Stimulated activated CD8-positive, alpha-beta memory T cell treated with anti-CD3 and anti-CD28 coated beads, Interleukin-7, amount 100 ng/mL, for 24 hours (primary cell): ENCODE results near the gene SORCS2.
"Not testable (repeated sequence)": the region's sequence is repeated elsewhere in the genome, so short reads cannot be mapped to it uniquely, and the experiment has no call there.

Source experiments
- DNase-seq: peaks from one replicate; pipeline ENCODE4 v3.0.0-alpha.2; 2020; ENCODE audit warnings: low read depth

The SORCS2 gene

DNA sequence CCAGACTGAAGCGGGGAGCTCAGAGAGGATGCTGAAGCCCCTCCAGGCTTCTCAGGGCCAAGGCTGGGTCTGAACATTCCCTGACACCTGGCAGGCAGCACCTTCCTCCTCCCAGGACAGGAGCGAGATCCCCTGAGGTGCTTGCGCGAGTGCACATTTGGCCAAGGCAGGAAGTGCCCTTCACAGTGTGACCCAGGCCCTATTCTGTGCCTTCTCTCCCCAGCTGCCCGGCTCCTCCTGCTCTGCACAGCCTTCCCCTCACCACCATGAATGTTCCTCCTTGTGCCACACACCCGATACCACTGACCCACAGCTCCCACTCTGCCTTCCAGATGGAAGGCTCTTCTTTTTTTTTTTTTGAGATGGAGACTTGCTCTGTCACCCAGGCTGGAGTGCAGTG, 259.5 kb downstream of the SORCS2 start:
- no peak for DNase-seq

DNA sequence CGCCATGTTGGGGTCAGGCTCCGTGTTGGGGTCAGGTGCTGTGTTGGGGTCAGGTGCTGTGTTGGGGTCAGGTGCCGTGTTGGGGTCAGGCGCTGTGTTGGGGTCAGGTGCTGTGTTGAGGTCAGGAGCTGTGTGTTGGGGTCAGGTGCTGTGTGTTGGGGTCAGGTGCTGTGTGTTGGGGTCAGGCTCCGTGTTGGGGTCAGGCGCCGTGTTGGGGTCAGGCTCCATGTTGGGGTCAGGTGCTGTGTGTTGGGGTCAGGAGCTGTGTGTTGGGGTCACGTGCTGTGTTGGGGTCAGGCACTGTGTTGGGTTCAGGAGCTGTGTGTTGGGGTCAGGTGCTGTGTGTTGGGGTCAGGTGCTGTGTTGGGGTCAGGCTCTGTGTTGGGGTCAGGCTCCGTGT, 260.5 kb downstream of the SORCS2 start:
- not testable (repeated sequence) for DNase-seq

- no peak for DNase-seq
Measured at GRCh38 chr4:7457201-7458065, 265.1 kb downstream of the SORCS2 start.

GRCh38 chr4:7458066-7458425, 265.7 kb downstream of the SORCS2 start:
- DNase-seq, result no peak

DNA sequence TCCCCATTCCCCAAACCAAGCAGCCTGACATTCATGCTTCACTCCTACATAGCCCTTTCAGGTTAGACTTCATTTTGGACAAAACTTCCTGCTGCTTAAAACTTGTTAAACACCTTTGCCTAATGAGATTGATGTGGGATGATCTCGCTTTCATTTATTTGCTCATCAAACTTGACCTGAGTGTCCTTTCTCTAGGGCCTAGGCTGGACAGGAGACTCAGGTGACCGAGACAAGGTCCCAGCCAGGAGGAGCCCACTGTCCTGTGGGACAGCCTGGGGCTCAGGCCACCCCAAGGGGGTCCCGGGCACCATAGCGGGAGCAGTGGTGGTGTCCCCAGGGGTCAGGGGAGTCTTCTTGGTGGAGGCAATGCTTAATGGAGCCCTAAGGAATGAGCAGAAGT, 266.1 kb downstream of the SORCS2 start:
- no peak for DNase-seq

GRCh38 chr4:7459471-7459870, 267.1 kb downstream of the SORCS2 start:
- no peak for DNase-seq

GRCh38 chr4:7460566-7460965, 268.2 kb downstream of the SORCS2 start:
- no peak for DNase-seq

DNA sequence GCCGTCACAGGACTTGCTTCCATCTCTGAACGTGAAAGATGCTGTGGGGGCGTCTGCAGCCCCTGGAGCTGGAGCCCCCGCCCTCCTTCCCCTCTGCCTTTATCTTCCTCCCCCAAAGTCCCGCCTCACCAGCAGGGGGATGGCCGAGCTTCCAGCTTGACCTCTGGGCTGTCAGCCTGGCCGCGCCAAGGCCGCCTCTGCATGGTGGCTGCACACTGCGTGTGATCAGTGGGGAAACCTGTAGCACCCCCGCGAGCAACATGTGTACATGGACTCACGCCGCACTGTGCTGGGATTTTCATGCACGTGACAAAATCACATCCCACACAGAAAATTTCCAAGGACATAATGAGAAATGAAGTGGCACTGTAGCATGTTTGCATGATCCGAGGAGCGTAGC, 268.9 kb downstream of the SORCS2 start:
- no peak for DNase-seq

DNA sequence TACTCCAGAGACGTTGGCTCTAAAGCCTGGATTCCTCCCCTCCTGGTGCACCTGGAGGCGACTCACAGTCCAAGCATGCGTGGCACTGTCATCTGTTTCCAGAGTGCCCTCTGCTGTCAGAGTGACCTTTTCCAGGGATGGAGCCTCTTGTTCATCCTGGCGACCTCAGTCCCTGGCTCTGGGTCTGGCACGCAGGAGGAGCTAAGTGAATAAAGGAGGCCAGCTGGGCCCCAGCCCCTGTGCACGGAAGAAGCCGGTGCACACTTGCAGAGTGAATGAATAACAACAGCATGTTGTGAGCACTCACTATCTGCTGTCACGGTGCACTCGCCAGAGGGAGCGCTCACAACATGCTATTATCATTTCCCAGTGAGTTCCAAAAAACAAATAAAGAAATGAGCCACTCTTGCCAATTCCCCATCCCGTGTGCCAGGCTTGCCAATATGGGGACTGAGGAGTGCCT, 270.2 kb downstream of the SORCS2 start:
- DNase-seq, result no peak

GRCh38 chr4:7463566-7464258, 271.4 kb downstream of the SORCS2 start:
- no peak for DNase-seq

DNA sequence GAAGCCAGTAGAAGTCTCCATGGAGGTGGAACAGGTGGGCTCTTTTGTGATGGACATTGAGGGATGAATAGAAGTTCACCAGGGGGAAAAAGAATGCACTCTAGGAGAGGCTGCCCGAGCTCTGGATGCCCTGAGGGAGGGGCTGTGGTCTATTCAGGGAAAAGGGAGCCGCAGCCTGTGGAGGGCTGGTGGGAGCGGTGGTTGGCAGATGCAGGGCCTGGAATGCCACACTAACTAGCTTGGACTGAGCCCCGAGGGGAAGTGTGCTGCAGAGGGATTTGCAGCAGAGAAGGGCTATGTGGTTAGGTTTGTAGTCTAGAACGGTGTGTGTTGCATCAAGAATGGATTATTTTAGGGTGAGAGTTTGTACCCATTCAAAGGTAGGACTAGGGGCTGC, 271.9 kb downstream of the SORCS2 start:
- no peak for DNase-seq

DNA sequence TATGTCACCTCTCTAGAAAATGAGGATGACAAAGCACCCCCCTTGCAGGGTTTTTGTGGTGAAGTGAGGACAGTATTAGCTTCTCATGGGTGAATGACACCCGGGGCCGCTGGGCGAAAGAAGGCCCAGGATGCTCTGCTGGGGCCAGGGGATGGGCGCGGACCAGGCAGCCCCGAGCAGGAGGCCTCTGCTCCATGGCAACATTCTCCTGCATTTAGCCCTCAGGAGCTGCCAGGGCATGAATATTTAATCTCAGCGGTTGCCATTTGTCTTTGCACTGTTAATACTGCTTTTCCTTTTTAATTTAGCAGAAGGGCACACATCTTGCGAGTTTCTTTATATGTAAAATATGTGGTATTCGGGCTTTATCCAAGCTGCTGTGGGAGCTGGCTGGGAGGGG, 272.7 kb downstream of the SORCS2 start:
- DNase-seq, result no peak

DNA sequence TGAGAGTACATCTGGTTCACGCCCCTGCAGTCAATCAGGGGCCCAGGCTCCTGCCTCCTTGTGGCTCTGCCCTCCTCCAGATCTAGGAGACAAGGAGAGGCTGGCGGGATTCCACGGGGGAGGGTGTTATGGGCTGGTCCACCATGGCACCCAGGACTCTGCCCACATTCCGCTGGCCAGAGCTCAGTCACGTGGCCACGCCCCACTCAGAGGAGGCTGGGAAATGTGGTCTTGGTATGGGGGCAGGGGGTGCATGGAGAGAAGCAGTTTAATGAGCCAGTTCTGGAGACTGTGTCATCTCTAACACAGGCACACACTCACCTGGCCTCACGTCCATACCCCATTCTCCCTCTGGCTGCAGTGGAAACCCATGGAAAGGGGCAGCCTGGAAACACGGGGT, 273.9 kb downstream of the SORCS2 start:
- no peak for DNase-seq

- DNase-seq, result no peak
Measured at GRCh38 chr4:7466904-7467303, 274.6 kb downstream of the SORCS2 start.

DNA sequence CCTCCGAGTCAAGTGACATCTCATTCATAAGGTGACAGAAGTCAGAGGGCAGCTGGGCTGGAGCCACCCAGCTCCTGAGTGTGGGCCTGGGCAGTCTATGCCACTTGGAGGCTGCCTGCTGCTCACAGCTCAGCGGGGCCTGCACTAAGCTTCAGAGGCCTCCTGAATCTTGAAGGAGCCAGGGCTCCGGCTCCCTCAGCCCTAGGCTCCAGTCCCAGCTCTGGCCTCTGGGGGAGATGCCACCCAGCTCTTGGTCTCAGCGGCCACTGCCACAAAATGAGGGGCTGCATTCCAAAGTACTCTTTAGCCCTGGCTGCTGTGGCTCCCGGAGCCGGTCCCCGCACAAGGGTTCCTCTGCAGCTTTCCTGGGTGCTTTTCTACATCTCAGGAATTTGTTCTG, 275.1 kb downstream of the SORCS2 start:
- DNase-seq, result no peak

DNA sequence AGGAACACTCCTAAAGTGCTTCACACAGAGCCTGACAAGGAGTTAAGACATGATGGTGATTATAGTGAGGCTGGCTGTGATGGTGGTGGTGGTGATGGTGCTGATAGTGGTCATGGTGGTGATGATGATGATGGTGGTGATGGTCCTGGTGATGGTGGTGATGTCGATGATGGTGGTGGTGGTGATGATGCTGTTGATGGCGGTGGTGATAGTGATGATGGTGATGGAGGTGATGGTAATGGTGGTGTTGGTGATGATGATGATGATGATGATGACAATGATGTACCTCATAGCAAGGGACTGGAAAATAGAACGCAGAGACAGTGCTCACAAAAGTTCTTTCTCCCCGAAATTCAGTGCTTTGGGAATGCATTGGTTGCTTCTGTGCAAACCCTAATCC, 276.7 kb downstream of the SORCS2 start:
- DNase-seq, result no peak

DNA sequence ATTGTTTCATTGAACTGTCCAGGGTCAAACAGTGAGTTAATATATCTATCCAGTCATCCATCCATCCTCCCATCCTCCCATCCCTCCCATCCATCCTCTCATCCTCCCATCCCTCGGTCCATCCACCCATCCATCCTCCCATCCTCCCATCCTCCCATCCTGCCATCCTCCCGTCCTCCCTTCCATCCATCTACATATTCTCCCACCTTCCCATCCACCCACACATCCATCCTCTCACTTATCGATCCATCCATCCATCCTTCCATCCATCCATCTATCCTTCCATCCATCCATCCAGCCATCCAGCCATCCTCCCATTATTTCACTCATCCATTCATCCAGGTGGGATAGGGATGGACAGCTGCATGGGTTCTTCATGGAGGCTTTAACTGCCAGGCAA, 277.8 kb downstream of the SORCS2 start:
- no peak for DNase-seq

GRCh38 chr4:7470522-7471128, 278.3 kb downstream of the SORCS2 start:
- no peak for DNase-seq

DNA sequence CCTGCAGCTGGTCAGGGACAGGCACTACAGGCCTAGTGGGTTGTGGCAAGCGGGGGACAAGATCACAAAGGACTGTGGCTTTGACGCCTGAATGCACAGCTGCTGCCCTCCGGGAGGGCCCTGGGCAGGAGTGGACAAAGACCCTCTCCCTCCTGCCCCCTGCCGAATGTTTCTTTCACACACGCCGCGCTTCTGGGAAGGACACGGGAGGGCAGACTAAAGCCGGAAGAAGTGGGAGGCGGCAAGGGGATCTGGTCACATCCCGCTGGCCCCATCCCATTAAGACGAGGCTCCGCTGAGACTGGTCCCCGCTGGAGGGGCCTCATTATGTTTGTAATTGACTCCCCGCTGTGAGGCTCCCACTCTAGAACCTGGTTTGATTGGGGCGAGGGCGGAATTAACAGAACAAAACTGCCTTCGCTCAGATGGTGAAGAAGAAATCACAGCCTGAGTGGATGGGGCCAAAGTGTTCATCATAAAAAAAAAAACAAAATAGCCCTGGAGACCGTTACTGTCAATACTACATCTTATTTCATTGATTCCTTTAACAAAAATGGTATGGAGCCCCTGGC, 280.2 kb downstream of the SORCS2 start:
- DNase-seq, result no peak

DNA sequence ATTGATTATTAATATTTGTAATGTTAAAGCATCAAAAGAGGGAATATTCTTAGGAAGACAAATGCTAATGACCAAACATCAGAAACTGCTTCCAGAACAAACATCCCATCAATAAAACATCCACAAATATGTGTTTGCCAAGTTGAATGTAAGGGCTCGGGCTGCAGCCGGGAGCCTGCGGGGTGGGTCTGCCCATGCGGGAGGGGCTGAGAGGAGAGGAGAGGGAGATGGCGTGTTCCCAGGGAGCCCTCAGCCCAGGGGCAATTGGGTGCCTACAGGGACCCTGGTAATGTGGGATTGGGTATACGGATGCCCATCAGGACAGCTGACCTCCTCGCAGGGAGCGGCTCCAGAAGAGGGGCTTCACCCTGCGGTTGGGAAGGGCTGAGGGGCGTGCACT, 280.7 kb downstream of the SORCS2 start:
- DNase-seq, result no peak

GRCh38 chr4:7474320-7474719, 282.0 kb downstream of the SORCS2 start:
- DNase-seq, result no peak

DNA sequence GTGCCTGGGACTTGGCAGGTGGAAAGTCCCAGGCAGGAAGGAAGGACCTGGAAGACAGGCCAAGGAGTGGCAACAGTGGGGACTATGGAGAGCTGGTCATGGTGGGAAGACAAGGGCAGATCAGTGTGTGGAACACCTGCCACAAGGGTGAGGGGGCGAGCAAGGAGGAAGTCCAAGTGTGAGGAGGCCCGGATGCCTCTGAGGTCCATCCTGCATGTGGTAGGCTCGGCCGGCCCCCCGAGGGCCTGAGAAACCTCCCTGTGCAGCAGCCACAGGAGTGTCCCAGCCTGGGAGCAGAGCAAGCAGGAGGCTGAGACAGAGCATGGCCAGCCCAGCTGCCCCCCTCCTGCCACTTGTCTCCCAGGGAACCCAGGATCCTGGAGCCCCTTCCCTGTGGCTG, 282.9 kb downstream of the SORCS2 start:
- DNase-seq, result no peak

DNA sequence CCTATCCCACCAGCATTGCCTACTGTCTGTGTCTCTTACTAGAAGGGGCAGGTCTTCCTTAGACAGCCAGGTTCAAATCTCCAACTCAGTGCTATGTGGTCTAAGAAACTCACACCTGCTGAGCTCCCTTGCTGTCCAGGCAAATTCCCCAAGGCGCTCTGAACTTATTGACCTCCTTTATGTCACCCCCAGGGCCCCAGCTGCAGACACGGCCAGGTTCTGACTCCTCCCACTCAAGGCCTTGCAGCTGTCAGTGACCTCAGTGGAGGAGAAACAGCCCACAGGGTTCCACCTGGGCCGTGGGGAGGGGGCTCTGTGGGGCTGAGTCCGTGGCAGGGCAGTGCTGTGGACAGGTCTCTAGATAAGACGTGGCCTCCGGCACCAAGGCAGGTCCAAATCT, 284.5 kb downstream of the SORCS2 start:
- no peak for DNase-seq
